LNCaP clone FGC (cell line): ENCODE data around the gene NCL.

Experiments
- DNase-seq: peaks from one replicate; pipeline ENCODE4 v3.0.0-alpha.2; 2011; ENCODE audit warnings: low read depth
- H3K4me3 ChIP-seq: 2 replicates; pipeline ENCODE4 v1.5.1; 2011; ENCODE audit warnings: mild to moderate bottlenecking, low read depth, low read length, control low read depth
- TF ChIP-seq, protein P1 (sequence below): IDR thresholded peaks from 2 replicates; pipeline ENCODE4 v1.5.1; 2012; ENCODE audit warnings: mild to moderate bottlenecking; ENCODE audit not compliant: control insufficient read depth, insufficient read depth; ENCODE audit errors: extremely low read depth

NCL gene

GRCh38 chr2:231463698-231464575 is at the start of gene NCL:
Gene NCL, minus strand, starts transcription at chr2:231464484. Its CDS starts 131 bp downstream, at chr2:231464353.
- H3K4me3 ChIP-seq, result peak within 1 kb of the TSS; percentile 90
- DNase-seq, result peak; percentile 86
- TF ChIP-seq, protein P1, sequence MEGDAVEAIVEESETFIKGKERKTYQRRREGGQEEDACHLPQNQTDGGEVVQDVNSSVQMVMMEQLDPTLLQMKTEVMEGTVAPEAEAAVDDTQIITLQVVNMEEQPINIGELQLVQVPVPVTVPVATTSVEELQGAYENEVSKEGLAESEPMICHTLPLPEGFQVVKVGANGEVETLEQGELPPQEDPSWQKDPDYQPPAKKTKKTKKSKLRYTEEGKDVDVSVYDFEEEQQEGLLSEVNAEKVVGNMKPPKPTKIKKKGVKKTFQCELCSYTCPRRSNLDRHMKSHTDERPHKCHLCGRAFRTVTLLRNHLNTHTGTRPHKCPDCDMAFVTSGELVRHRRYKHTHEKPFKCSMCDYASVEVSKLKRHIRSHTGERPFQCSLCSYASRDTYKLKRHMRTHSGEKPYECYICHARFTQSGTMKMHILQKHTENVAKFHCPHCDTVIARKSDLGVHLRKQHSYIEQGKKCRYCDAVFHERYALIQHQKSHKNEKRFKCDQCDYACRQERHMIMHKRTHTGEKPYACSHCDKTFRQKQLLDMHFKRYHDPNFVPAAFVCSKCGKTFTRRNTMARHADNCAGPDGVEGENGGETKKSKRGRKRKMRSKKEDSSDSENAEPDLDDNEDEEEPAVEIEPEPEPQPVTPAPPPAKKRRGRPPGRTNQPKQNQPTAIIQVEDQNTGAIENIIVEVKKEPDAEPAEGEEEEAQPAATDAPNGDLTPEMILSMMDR, result no peak

- TF ChIP-seq, protein P1, result no peak
- DNase-seq, result no peak
Observed at GRCh38 chr2:231513746-231514224, 49.5 kb upstream of the NCL start.

GRCh38 chr2:231512222-231512621 is 47.9 kb upstream of the NCL start:
- no peak for DNase-seq
- H3K4me3 ChIP-seq, result no peak overlapping the region
- TF ChIP-seq, protein P1, result no peak

More at GRCh38 chr2:231513746-231514224, 49.5 kb upstream of the NCL start:
- peak overlapping the region; percentile 62 for H3K4me3 ChIP-seq

- H3K4me3 ChIP-seq, result no peak overlapping the region
- TF ChIP-seq, protein P1, result no peak
- DNase-seq, result no peak
Observed at GRCh38 chr2:231503766-231504165, 39.5 kb upstream of the NCL start.

DNA sequence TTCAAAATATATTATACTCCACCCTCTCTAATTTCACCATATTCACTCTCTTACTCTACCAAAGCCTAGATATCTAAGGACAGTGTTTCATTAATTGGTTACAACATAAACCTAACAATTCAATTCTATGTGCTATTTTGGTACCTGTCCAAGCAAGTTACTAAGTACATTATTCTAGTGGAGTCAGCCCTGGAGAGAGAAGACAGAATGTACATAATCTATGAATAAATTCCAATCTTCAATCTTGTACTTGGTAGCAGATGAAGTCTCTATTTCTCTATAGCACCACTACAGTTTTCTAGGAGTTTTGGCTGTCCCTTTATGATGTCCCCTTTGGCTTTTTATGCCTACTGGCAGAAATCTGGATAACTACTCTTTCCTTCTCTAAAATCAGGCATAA is 38.3 kb upstream of the NCL start:
- TF ChIP-seq, protein P1, result no peak
- no peak for DNase-seq
- H3K4me3 ChIP-seq, result no peak overlapping the region

- H3K4me3 ChIP-seq, result no peak overlapping the region
- TF ChIP-seq, protein P1, result no peak
- DNase-seq, result no peak
Observed at GRCh38 chr2:231497651-231498050, 33.4 kb upstream of the NCL start.
